Astrocyte (in vitro differentiated cells and primary cell): ENCODE data around the gene PFKFB2.

Experiments used
- EZH2 ChIP-seq: IDR thresholded peaks from 2 replicates; pipeline ENCODE4 v1.6.1; 2012; ENCODE audit warnings: mild to moderate bottlenecking, low read length, inconsistent platforms; ENCODE audit not compliant: insufficient read depth
- TF ChIP-seq, protein P1 (sequence below): IDR thresholded peaks from 2 replicates; pipeline ENCODE4 v1.5.1; 2011; ENCODE audit warnings: low read depth, mild to moderate bottlenecking, inconsistent platforms, low read length, moderate library complexity; ENCODE audit not compliant: insufficient read depth

DNA sequence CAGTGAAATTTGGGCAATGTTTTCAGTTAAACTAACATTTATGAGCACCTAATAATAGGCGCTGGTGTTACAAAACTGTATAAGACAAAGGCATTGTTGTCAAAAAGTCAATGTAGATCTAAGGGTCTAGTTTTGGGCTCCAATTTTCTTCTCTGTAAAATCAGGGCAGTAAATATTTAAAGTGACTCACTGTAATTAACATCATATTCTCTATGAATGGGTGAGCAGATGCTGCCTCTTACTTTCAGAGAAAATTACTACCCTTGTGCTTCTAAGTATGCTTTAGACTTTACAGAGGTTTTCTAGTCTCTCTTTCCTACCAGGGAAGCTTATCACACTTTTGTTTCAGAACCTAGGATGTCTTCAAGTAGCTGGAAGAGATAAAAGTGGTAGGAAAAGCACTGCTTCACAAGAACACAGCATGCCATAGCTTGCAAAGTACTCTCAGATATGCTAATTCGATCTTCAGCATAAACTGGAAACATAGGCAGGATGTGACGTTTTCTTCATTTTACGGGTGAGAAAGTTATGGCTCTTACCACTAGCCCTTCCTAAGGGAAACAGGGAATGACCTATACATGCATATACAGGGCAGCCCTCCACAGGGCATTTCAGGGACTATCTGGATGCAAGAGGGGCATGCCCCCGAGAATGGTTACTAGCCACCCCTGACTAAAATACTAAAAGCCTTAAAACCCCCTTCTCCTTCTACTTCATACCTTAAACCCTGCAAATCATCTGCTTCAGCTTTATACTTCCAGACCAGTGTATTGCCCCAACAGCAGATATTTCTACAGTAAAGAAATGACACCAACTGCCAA, 23.2 kb upstream of the PFKFB2 start:
- TF ChIP-seq EZH2 = no peak
- TF ChIP-seq, protein P1, sequence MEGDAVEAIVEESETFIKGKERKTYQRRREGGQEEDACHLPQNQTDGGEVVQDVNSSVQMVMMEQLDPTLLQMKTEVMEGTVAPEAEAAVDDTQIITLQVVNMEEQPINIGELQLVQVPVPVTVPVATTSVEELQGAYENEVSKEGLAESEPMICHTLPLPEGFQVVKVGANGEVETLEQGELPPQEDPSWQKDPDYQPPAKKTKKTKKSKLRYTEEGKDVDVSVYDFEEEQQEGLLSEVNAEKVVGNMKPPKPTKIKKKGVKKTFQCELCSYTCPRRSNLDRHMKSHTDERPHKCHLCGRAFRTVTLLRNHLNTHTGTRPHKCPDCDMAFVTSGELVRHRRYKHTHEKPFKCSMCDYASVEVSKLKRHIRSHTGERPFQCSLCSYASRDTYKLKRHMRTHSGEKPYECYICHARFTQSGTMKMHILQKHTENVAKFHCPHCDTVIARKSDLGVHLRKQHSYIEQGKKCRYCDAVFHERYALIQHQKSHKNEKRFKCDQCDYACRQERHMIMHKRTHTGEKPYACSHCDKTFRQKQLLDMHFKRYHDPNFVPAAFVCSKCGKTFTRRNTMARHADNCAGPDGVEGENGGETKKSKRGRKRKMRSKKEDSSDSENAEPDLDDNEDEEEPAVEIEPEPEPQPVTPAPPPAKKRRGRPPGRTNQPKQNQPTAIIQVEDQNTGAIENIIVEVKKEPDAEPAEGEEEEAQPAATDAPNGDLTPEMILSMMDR = no peak
